OCI-M1 (cell line): ENCODE measurements around the gene FBXO4.
"Not testable (repeated sequence)": the region's sequence is repeated elsewhere in the genome, so short reads cannot be mapped to it uniquely, and the experiment has no call there.

Experiments
- DNase-seq: peaks from one replicate; lab custom pipeline; 2025; lab: John Stamatoyannopoulos, UW

Gene FBXO4

GRCh38 chr5:41921874-41922273 lies 3.2 kb upstream of the FBXO4 start:
- DNase-seq, result no peak

- DNase-seq, result no peak
Measured at GRCh38 chr5:41924526-41924871, 582 bp upstream of the FBXO4 start.

GRCh38 chr5:41925555-41925951 lies 472 bp downstream of the FBXO4 start:
- DNase-seq, result peak; percentile 70

DNA sequence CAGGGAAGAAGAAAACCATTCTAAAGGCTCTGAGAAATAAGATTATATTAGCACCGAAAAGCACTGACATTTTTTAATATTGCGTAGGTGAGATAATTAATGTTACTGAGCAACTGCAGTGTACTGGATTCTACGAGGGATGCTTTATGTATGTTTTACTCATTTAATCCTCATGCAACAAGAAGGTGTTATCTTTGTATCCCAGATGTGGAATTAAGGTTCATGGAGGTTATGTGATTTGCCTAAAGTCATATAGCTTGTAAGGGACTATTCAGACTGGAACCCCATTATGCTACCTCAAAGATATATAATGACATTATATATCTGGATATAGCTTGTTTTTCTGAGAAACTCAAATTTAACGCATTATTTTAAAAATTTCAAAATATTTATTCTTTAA lies 2.5 kb downstream of the FBXO4 start:
- DNase-seq, result no peak

DNA sequence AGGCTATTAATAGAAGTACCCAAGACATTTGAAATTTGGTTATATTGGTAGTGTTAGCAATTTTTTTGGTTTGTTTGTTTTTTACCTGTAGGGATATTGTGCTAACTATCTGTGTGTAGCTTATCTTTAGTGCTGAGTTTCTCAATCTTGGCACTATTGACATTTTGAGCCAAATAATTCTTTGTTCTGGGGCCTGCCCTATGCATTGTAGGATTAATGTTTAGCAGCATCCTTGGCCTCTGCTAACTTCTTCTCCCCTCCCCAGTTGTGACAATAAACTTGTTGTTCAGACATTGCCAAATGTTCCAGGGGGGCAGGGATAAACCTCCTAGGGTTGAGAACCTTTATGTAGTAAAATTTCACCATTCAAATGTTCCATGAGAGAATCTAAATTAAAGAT lies 4.0 kb downstream of the FBXO4 start:
- no peak for DNase-seq

DNA sequence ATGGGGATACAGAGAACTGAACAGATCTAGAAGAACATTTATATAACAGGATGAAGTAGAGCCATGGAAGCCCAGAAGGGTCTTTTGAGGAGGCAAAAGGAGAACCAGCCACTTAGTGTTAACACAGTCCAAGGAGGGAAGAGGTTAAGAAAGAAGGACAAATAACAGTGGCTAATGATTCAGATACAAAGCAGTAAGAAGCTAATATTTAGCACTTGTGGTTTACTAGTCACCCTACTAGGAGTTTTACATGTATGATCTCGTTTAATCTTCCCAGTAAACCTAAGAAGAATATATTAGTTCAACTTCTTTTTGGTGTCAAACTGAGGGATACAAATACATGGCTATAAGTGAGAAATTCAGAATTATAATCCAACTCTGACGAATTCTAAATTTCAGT lies 7.7 kb downstream of the FBXO4 start:
- no peak for DNase-seq

DNA sequence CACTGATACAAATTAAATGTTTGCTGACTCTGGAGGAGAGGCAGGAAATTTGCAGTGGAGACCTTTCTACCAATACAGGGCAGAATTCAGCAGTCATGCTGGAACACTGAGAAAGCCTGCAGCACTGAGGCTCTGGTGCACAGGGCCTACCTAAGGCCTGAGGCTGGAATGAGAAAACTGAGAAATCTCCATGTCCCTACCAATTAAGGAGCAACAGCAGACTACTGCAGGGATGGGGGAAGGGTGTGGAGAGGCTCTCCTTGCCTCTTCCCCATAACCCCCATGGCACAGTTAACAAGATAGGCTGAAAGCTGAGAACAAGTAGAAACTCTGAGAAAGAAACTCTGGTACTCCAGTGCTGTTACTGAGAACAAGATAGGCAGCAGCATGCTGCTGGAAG lies 10.5 kb downstream of the FBXO4 start:
- no peak for DNase-seq

DNA sequence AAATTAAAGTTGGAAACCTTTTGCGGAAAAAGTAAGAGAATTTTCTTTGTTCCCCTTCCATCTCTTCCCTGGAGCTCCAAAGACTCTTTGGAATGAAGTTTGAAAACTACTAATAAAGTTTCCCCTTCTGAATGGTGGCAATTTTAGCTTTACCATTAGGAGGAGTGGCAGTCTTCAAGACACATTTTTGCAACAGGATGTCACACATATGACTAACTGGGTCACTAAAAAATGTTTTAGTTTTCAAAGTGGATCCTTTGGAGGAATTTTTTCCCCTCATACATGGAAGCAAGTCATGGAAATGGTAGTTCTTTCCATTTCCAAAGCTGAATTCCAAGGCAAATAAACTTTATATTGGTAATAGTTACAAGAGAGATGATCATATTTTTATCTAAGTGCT lies 15.6 kb downstream of the FBXO4 start:
- DNase-seq, result no peak

GRCh38 chr5:41945332-41945955 lies 20.4 kb downstream of the FBXO4 start:
- DNase-seq, result not testable (repeated sequence)

DNA sequence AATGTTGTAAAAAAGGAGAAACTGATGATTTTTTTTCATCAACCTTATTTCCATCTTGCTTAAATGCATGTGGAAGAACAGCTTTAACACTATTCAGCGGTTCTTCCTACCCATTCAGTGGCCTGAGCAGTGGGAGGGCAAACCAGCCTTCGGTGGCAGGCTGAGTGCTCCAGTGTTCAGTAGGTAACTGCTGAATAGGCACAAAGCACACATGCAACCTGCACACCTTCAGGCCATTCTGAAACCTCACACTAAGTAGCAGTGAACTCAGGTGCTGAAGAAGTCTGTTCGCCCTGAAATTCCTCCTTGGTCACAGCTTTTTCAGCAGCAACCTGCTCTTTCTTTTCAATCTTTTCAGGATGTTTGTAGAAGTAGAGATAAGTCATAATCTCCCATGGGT lies 26.1 kb downstream of the FBXO4 start:
- no peak for DNase-seq

GRCh38 chr5:41954286-41954685 lies 29.2 kb downstream of the FBXO4 start:
- no peak for DNase-seq

- DNase-seq, result peak; percentile 6
Measured at GRCh38 chr5:41955432-41956024, 30.4 kb downstream of the FBXO4 start.

- no peak for DNase-seq
Measured at GRCh38 chr5:41956943-41957342, 31.9 kb downstream of the FBXO4 start.

DNA sequence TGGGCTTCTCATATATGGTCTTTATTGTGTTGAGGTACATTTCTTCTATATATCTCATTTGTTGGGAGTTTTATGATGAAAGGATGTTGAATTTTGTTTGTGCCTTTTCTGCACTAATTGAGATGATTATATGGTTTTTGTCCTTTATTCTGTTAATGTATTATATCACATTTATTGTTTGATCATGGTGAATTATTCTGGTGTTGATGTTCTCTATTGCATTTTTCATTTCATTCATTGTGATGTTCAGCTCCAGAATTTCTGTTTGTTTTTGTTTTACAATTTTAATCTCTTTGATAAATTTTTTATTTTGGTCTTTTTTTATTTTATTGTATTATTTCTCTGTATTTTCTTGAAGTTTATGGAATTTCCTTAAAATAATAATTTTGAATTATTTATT lies 35.4 kb downstream of the FBXO4 start:
- no peak for DNase-seq

- no peak for DNase-seq
Measured at GRCh38 chr5:41961736-41962135, 36.7 kb downstream of the FBXO4 start.

DNA sequence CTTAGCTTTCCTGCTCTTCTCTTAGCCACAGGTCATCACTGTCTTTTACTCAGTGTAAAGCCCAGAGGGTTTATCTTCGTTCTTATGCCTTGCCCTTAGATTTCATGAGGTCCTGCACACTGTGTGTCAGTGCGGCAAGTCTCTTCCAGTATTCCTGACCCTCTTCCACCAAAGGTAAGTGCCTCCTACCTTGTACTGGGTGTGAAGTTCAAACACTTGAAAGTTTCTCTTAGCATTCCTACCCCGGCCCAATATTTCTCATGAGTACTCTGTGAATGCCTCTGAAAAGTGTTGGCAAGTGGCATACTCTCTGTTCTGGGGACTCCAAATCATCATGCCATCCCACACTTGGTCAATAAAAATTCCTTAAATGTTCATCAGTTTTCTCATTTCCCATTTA lies 37.4 kb downstream of the FBXO4 start:
- no peak for DNase-seq

GRCh38 chr5:41966401-41967105 lies 41.5 kb downstream of the FBXO4 start:
- no peak for DNase-seq

- DNase-seq, result no peak
Measured at GRCh38 chr5:41967401-41967800, 42.3 kb downstream of the FBXO4 start.

GRCh38 chr5:41968153-41968723 lies 43.2 kb downstream of the FBXO4 start:
- DNase-seq, result no peak

GRCh38 chr5:41973087-41973486 lies 48.0 kb downstream of the FBXO4 start:
- DNase-seq, result no peak

DNA sequence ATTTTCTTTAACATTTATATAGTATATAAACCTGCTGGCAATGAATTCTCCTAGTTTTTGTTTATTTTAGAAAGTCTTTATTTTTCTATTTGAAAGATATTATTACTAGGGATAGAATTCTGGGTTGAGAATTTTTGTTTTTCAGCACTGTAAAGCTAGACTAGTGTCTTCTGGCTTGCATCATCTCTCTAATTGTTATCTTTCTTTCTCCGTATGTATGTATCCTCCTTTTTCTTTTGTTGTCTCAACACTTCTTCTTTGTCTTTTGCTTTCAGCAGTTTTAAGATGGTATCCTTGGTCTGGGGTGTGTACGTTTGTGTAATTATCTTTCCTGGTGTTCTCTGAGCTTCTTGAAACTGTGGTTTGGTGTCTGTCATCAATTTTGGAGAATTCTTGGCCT lies 48.8 kb downstream of the FBXO4 start:
- DNase-seq, result peak; percentile 69

DNA sequence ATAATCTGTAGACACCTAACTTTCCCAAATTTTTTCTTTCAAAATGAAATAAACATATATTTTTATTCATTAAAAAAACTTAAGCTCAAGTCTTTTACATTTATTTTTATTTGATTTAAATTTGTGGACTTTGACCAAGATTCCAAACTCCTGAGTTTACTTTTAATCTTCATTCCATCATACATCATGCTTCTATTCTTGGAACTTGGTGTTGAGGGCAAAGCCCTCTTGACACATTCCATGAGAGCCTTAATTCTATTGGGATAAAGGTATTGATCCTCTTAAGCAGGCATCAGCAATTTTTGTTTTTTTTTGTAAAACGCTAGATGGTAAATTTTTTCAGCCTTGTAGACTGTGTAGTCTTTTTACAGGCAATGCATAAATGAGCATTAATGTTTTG lies 53.6 kb downstream of the FBXO4 start:
- DNase-seq, result no peak

GRCh38 chr5:41980396-41980795 lies 55.3 kb downstream of the FBXO4 start:
- DNase-seq, result no peak
